ENCODE results near the gene PLEKHA1.

Gene PLEKHA1

DNA sequence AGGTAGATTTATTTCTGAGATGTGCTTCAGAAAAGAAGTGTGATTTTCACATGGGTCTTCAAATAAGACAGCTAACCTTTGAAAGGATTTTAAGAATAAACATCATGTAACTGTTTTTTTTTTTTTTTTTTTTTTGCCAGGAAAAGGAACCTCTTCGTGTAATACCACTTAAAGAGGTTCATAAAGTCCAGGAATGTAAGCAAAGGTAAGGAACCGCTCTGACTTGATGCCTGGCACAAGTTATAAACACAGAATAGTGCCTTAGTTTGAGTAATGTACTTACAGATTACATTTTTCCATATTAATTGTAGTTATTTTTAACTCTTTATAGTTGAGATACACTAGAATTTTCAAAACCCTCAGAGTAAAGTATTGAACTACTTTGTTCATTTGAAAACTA lies 49.6 kb downstream of the PLEKHA1 start:
- no peaks in the 10 kb centered on the region for H3K9me3 ChIP-seq (ENCODE audit: low read length)
- H3K9ac ChIP-seq (ENCODE audit: low read length): no peak overlapping the region
- H2AFZ ChIP-seq (ENCODE audit: low read length): no peak overlapping the region
- no peaks in the 10 kb centered on the region for H3K4me1 ChIP-seq (ENCODE audit: insufficient read depth, low read length, severe bottlenecking)
- H3K27ac ChIP-seq (ENCODE audit: low read depth, low read length, poor library complexity, severe bottlenecking): no peak overlapping the region
- H3K36me3 ChIP-seq (ENCODE audit: insufficient read depth, low read length): no peaks in the 10 kb centered on the region
- no peaks in the 10 kb centered on the region for H4K20me1 ChIP-seq (ENCODE audit: insufficient read depth, low read length)
- H3K79me2 ChIP-seq (ENCODE audit: insufficient read depth, low read length): no peaks in the 10 kb centered on the region
- H3K4me3 ChIP-seq (ENCODE audit: low read depth, low read length, poor library complexity, severe bottlenecking): no peak overlapping the region
- no peaks in the 10 kb centered on the region for H3K27me3 ChIP-seq (ENCODE audit: insufficient read depth, low read length)
- H3K9me2 ChIP-seq (ENCODE audit: low read depth, low read length): no peaks in the 10 kb centered on the region
- no peaks in the 10 kb centered on the region for H3F3A ChIP-seq (ENCODE audit: insufficient read depth, low read length)
- no peak overlapping the region for H3K4me2 ChIP-seq (ENCODE audit: low read length)
- TF ChIP-seq, protein P1, sequence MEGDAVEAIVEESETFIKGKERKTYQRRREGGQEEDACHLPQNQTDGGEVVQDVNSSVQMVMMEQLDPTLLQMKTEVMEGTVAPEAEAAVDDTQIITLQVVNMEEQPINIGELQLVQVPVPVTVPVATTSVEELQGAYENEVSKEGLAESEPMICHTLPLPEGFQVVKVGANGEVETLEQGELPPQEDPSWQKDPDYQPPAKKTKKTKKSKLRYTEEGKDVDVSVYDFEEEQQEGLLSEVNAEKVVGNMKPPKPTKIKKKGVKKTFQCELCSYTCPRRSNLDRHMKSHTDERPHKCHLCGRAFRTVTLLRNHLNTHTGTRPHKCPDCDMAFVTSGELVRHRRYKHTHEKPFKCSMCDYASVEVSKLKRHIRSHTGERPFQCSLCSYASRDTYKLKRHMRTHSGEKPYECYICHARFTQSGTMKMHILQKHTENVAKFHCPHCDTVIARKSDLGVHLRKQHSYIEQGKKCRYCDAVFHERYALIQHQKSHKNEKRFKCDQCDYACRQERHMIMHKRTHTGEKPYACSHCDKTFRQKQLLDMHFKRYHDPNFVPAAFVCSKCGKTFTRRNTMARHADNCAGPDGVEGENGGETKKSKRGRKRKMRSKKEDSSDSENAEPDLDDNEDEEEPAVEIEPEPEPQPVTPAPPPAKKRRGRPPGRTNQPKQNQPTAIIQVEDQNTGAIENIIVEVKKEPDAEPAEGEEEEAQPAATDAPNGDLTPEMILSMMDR (IDR thresholded peaks at IDR 0.05; ENCODE audit: low read length): no peak
- TF ChIP-seq EZH2 (IDR thresholded peaks at IDR 0.05; ENCODE audit: borderline replicate concordance, low read length): no peak

DNA sequence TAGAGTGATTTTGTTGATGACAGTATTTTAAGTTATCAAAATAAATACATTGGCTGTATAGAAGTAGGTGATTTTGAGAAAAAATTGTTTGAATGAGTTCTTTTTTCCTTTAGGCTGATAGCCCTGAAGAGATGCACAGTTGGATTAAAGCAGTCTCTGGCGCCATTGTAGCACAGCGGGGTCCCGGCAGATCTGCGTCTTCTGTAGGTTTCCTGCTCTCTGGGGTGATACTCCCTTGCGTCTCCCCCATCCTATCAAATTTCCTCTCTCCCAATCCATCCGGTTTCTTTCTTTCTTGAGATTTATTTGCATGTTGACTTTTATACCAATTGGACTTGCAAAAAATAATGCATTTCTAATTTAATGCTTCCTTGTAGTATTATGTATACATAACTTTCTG lies 52.3 kb downstream of the PLEKHA1 start:
- Histone ChIP-seq H3K27ac (ENCODE audit: low read depth, low read length, poor library complexity, severe bottlenecking) (no peak overlapping the region), H3K36me3 (ENCODE audit: insufficient read depth, low read length) (no peaks in the 10 kb centered on the region), H3K4me2 (ENCODE audit: low read length) (no peak overlapping the region), H3K27me3 (ENCODE audit: insufficient read depth, low read length) (no peaks in the 10 kb centered on the region), H3K79me2 (ENCODE audit: insufficient read depth, low read length) (no peaks in the 10 kb centered on the region), H3K9me2 (ENCODE audit: low read depth, low read length) (no peaks in the 10 kb centered on the region), H3K9me3 (ENCODE audit: low read length) (no peaks in the 10 kb centered on the region), H3F3A (ENCODE audit: insufficient read depth, low read length) (no peaks in the 10 kb centered on the region), H3K9ac (ENCODE audit: low read length) (no peak overlapping the region), H2AFZ (ENCODE audit: low read length) (no peak overlapping the region), H3K4me1 (ENCODE audit: insufficient read depth, low read length, severe bottlenecking) (no peaks in the 10 kb centered on the region), H4K20me1 (ENCODE audit: insufficient read depth, low read length) (no peaks in the 10 kb centered on the region), H3K4me3 (ENCODE audit: low read depth, low read length, poor library complexity, severe bottlenecking) (no peak overlapping the region)
- TF ChIP-seq, protein P1 (IDR thresholded peaks at IDR 0.05; ENCODE audit: low read length): no peak
- no peak for TF ChIP-seq EZH2 (IDR thresholded peaks at IDR 0.05; ENCODE audit: borderline replicate concordance, low read length)

GRCh38 chr10:122427280-122427679 lies 52.8 kb downstream of the PLEKHA1 start:
- no peak overlapping the region for H2AFZ ChIP-seq (ENCODE audit: low read length)
- no peaks in the 10 kb centered on the region for H3K4me1 ChIP-seq (ENCODE audit: insufficient read depth, low read length, severe bottlenecking)
- H3K4me3 ChIP-seq (ENCODE audit: low read depth, low read length, poor library complexity, severe bottlenecking): no peak overlapping the region
- H3K9me2 ChIP-seq (ENCODE audit: low read depth, low read length): no peaks in the 10 kb centered on the region
- TF ChIP-seq, protein P1 (IDR thresholded peaks at IDR 0.05; ENCODE audit: low read length): no peak
- TF ChIP-seq EZH2 (IDR thresholded peaks at IDR 0.05; ENCODE audit: borderline replicate concordance, low read length): no peak
- H3K27ac ChIP-seq (ENCODE audit: low read depth, low read length, poor library complexity, severe bottlenecking): no peak overlapping the region
- no peaks in the 10 kb centered on the region for H3K36me3 ChIP-seq (ENCODE audit: insufficient read depth, low read length)
- H4K20me1 ChIP-seq (ENCODE audit: insufficient read depth, low read length): no peaks in the 10 kb centered on the region
- no peak overlapping the region for H3K4me2 ChIP-seq (ENCODE audit: low read length)
- H3K27me3 ChIP-seq (ENCODE audit: insufficient read depth, low read length): no peaks in the 10 kb centered on the region
- no peak overlapping the region for H3K9ac ChIP-seq (ENCODE audit: low read length)
- H3F3A ChIP-seq (ENCODE audit: insufficient read depth, low read length): no peaks in the 10 kb centered on the region
- H3K9me3 ChIP-seq (ENCODE audit: low read length): no peaks in the 10 kb centered on the region
- H3K79me2 ChIP-seq (ENCODE audit: insufficient read depth, low read length): no peaks in the 10 kb centered on the region

All from OCI-LY1 (cell line).